NCI-H1092 (cell line): Measurements from ENCODE around the gene NSL1.

Experiments used
- DNase-seq: peaks from one replicate; lab custom pipeline; 2025; lab: John Stamatoyannopoulos, UW

Gene NSL1

GRCh38 chr1:212685429-212685828 lies 106.1 kb downstream of the NSL1 start:
- no peak for DNase-seq

- DNase-seq = no peak
Observed at GRCh38 chr1:212684521-212685090, 107.0 kb downstream of the NSL1 start.

- no peak for DNase-seq
Observed at GRCh38 chr1:212684076-212684475, 107.5 kb downstream of the NSL1 start.

- DNase-seq = no peak
Observed at GRCh38 chr1:212683357-212683722, 108.2 kb downstream of the NSL1 start.

- DNase-seq = no peak
Observed at GRCh38 chr1:212680680-212681389, 110.7 kb downstream of the NSL1 start.

- DNase-seq = no peak
Observed at GRCh38 chr1:212678456-212679410, 112.8 kb downstream of the NSL1 start.

GRCh38 chr1:212677573-212677972 lies 114.0 kb downstream of the NSL1 start:
- no peak for DNase-seq

- no peak for DNase-seq
Observed at GRCh38 chr1:212677136-212677535, 114.4 kb downstream of the NSL1 start.
